OCI-LY3 (cell line): ENCODE data around the gene NTHL1.
A peak's percentile ranks its signal among the peaks of the same experiment; 100 is the strongest.

ENCODE experiments used
- H2AFZ ChIP-seq: fragments of 200-600, 300-600 bp; shearing (Covaris generic); 2 replicates; pipeline ENCODE4 v1.6.0; 2014; ENCODE audit warnings: antibody characterized with exemption, low read depth, low read length
- H3K27ac ChIP-seq: fragments of 200-600, 300-600 bp; sonication (generic); 2 replicates; pipeline ENCODE4 v1.5.1; 2014; ENCODE audit warnings: mild to moderate bottlenecking, low read length, moderate library complexity, mixed read lengths
- H3K27me3 ChIP-seq: fragments of 200-600, 300-600 bp; sonication (generic); 2 replicates; pipeline ENCODE4 v1.6.1; 2014; ENCODE audit warnings: low read depth, low read length, mixed read lengths
- H3K36me3 ChIP-seq: fragments of 200-600, 300-600 bp; sonication (generic); replicated peaks from 2 replicates; pipeline ENCODE3; 2014; ENCODE audit warnings: low read depth, low read length, mixed read lengths
- H3K4me1 ChIP-seq: fragments of 300-600, 200-600 bp; sonication (generic); 2 replicates; pipeline ENCODE4 v1.6.1; 2014; ENCODE audit warnings: low read length, mixed read lengths
- H3K4me2 ChIP-seq: fragments of 200-600, 300-600 bp; sonication (generic); 2 replicates; pipeline ENCODE4 v1.6.1; 2014; ENCODE audit warnings: low read length, mixed read lengths
- H3K4me3 ChIP-seq: fragments of 300-600, 200-600 bp; sonication (generic); 2 replicates; pipeline ENCODE4 v1.5.1; 2014; ENCODE audit warnings: antibody characterized with exemption, mild to moderate bottlenecking, low read length, moderate library complexity
- H3K79me2 ChIP-seq: fragments of 300-600, 200-600 bp; shearing (Covaris generic); 2 replicates; pipeline ENCODE4 v1.6.1; 2014; ENCODE audit warnings: mild to moderate bottlenecking, low read length, mixed read lengths
- H3K9ac ChIP-seq: fragments of 300-600, 200-600 bp; shearing (Covaris generic); 2 replicates; pipeline ENCODE4 v1.6.0; 2014; ENCODE audit warnings: mild to moderate bottlenecking, low read length, moderate library complexity
- H3K9me3 ChIP-seq: fragments of 200-600, 300-600 bp; shearing (Covaris generic); 2 replicates; pipeline ENCODE4 v1.6.1; 2014; ENCODE audit warnings: low read length, mixed read lengths; ENCODE audit not compliant: insufficient read depth
- H4K20me1 ChIP-seq: fragments of 200-600, 300-600 bp; sonication (generic); 2 replicates; pipeline ENCODE4 v1.6.1; 2016; ENCODE audit warnings: low read length, mixed read lengths; ENCODE audit not compliant: insufficient read depth
- CTCF ChIP-seq: fragments of 200-600, 300-600 bp; sonication (generic); IDR thresholded peaks from 2 replicates; pipeline ENCODE4 v1.5.1; 2014; ENCODE audit warnings: antibody characterized with exemption, low read length, low read depth
- EZH2phosphoT487 ChIP-seq: fragments of 200-600 bp; shearing (Covaris generic); IDR thresholded peaks from 2 replicates; pipeline ENCODE4 v1.6.1; 2018; ENCODE audit warnings: antibody characterized with exemption, mixed run types, low read depth

Gene NTHL1

GRCh38 chr16:2003827-2004641 lies 43.6 kb downstream of the NTHL1 start:
- Histone ChIP-seq H3K27me3 (no peaks in the 10 kb centered on the region), H3K36me3 (peaks cover 42% of the 10 kb centered on the region), H3K9ac (no peak overlapping the region), H3K4me1 (peaks cover 22% of the 10 kb centered on the region), H3K27ac (no peak overlapping the region), H3K4me3 (no peak overlapping the region), H3K9me3 (no peaks in the 10 kb centered on the region), H3K4me2 (peak overlapping the region; percentile 46), H3K79me2 (peaks cover 63% of the 10 kb centered on the region), H2AFZ (no peak overlapping the region), H4K20me1 (peaks cover 60% of the 10 kb centered on the region)
- TF ChIP-seq EZH2phosphoT487 (no peak), CTCF (peak; percentile 87)

- peaks cover 53% of the 10 kb centered on the region for H4K20me1 ChIP-seq
- H3K4me2 ChIP-seq, result no peak overlapping the region
- H3K27ac ChIP-seq, result no peak overlapping the region
- H3K4me3 ChIP-seq, result no peak overlapping the region
- no peak overlapping the region for H3K9ac ChIP-seq
- H3K79me2 ChIP-seq, result peaks cover 56% of the 10 kb centered on the region
- TF ChIP-seq CTCF (no peak), EZH2phosphoT487 (no peak)
- peaks cover 43% of the 10 kb centered on the region for H3K36me3 ChIP-seq
- H3K9me3 ChIP-seq, result no peaks in the 10 kb centered on the region
- no peaks in the 10 kb centered on the region for H3K27me3 ChIP-seq
- H3K4me1 ChIP-seq, result peaks cover 19% of the 10 kb centered on the region
- no peak overlapping the region for H2AFZ ChIP-seq
Measured at GRCh38 chr16:2003231-2003826, 44.3 kb downstream of the NTHL1 start.

GRCh38 chr16:2002406-2003230 lies 45.0 kb downstream of the NTHL1 start:
- H2AFZ ChIP-seq, result no peak overlapping the region
- H4K20me1 ChIP-seq, result peaks cover 46% of the 10 kb centered on the region
- H3K4me1 ChIP-seq, result peaks cover 11% of the 10 kb centered on the region
- TF ChIP-seq EZH2phosphoT487 (no peak), CTCF (no peak)
- no peak overlapping the region for H3K27ac ChIP-seq
- no peak overlapping the region for H3K9ac ChIP-seq
- no peaks in the 10 kb centered on the region for H3K27me3 ChIP-seq
- peaks cover 49% of the 10 kb centered on the region for H3K79me2 ChIP-seq
- H3K9me3 ChIP-seq, result no peaks in the 10 kb centered on the region
- H3K4me3 ChIP-seq, result no peak overlapping the region
- H3K36me3 ChIP-seq, result peaks cover 36% of the 10 kb centered on the region
- H3K4me2 ChIP-seq, result no peak overlapping the region
